PC-3 (cell line): Measurements from ENCODE around the gene CEP170.

Source experiments
- CTCF ChIP-seq: fragments of 300-600 bp; sonication (generic); conservative IDR thresholded peaks from 2 replicates; pipeline ENCODE4 v1.5.1; 2017; ENCODE audit warnings: antibody characterized with exemption, low read depth, mild to moderate bottlenecking, low read length
- EZH2phosphoT487 ChIP-seq: fragments of 300-600 bp; sonication (generic); IDR thresholded peaks from 2 replicates; pipeline ENCODE4 v1.6.1; 2018; ENCODE audit warnings: mild to moderate bottlenecking, antibody characterized with exemption, low read length, borderline replicate concordance

- no peak for TF ChIP-seq CTCF
- TF ChIP-seq EZH2phosphoT487 = no peak
These were observed 75.4 kb downstream of the CEP170 start for GRCh38 chr1:243179720-243180119.
